T-helper 22 cell (primary cell): ENCODE measurements around the gene PALLD.

Source experiments
- DNase-seq: peaks from one replicate; pipeline ENCODE4 v3.0.0-alpha.2; 2020; ENCODE audit warnings: low read depth

PALLD gene

GRCh38 chr4:168854350-168854921, 357.6 kb downstream of the PALLD start:
- DNase-seq = no peak

GRCh38 chr4:168856312-168856711, 359.5 kb downstream of the PALLD start:
- DNase-seq = no peak

GRCh38 chr4:168857009-168857408, 360.2 kb downstream of the PALLD start:
- DNase-seq = no peak

GRCh38 chr4:168857546-168858314, 360.9 kb downstream of the PALLD start:
- no peak for DNase-seq

GRCh38 chr4:168859100-168859499, 362.2 kb downstream of the PALLD start:
- DNase-seq = no peak

GRCh38 chr4:168859888-168860694, 363.2 kb downstream of the PALLD start:
- DNase-seq = no peak

GRCh38 chr4:168860827-168861226, 364.0 kb downstream of the PALLD start:
- no peak for DNase-seq

- no peak for DNase-seq
Observed at GRCh38 chr4:168863719-168864647, 367.1 kb downstream of the PALLD start.

GRCh38 chr4:168864821-168865541, 368.1 kb downstream of the PALLD start:
- DNase-seq = no peak

GRCh38 chr4:168865854-168866253, 369.0 kb downstream of the PALLD start:
- DNase-seq = no peak

GRCh38 chr4:168866635-168867034, 369.8 kb downstream of the PALLD start:
- DNase-seq = no peak

GRCh38 chr4:168867128-168867527, 370.3 kb downstream of the PALLD start:
- no peak for DNase-seq

GRCh38 chr4:168868044-168868781, 371.4 kb downstream of the PALLD start:
- DNase-seq = no peak

- DNase-seq = no peak
Observed at GRCh38 chr4:168868802-168869201, 371.9 kb downstream of the PALLD start.

GRCh38 chr4:168870004-168870403, 373.2 kb downstream of the PALLD start:
- DNase-seq = no peak

- no peak for DNase-seq
Observed at GRCh38 chr4:168871632-168872031, 374.8 kb downstream of the PALLD start.

GRCh38 chr4:168874083-168874482, 377.2 kb downstream of the PALLD start:
- DNase-seq = no peak

- no peak for DNase-seq
Observed at GRCh38 chr4:168876106-168876505, 379.3 kb downstream of the PALLD start.

- DNase-seq = no peak
Observed at GRCh38 chr4:168877511-168878491, 380.9 kb downstream of the PALLD start.
